C4-2B (cell line): ENCODE data around the gene ANKRD2.

Experiments
- H3K27ac ChIP-seq: fragments of 450-650 bp; 2 replicates; pipeline ENCODE4 v1.5.1; 2017
- ZFX ChIP-seq: fragments of 450-650 bp; IDR thresholded peaks from 2 replicates; pipeline ENCODE4 v1.6.1; 2017
- TF ChIP-seq, protein P1 (sequence below): fragments of 450-650 bp; conservative IDR thresholded peaks from 2 replicates; pipeline ENCODE4 v1.5.1; 2017; ENCODE audit warnings: mild to moderate bottlenecking

Gene ANKRD2

DNA sequence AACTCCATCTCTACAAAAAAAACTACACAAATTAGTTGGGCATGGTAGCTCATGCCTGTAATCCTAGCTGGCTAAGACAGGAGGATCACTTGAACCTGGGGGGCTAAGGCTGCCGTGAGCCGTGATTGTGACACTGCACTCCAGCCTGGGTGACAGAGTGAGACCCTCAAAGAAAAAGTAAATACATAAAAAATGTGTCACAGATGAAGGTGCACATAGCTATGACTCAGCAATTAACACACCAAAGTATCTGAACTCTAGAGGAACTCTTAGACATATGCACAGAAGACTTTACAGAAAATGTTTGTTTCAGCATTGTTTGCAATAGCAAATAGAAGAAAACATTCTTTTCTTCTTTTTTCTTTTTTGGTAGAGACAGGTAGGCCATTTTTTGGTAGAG is 25.2 kb downstream of the ANKRD2 start:
- H3K27ac ChIP-seq, result 0 out of 2 replicates have a peak overlapping the region, but pooled peaks have one; percentile 10
- TF ChIP-seq, protein P1, sequence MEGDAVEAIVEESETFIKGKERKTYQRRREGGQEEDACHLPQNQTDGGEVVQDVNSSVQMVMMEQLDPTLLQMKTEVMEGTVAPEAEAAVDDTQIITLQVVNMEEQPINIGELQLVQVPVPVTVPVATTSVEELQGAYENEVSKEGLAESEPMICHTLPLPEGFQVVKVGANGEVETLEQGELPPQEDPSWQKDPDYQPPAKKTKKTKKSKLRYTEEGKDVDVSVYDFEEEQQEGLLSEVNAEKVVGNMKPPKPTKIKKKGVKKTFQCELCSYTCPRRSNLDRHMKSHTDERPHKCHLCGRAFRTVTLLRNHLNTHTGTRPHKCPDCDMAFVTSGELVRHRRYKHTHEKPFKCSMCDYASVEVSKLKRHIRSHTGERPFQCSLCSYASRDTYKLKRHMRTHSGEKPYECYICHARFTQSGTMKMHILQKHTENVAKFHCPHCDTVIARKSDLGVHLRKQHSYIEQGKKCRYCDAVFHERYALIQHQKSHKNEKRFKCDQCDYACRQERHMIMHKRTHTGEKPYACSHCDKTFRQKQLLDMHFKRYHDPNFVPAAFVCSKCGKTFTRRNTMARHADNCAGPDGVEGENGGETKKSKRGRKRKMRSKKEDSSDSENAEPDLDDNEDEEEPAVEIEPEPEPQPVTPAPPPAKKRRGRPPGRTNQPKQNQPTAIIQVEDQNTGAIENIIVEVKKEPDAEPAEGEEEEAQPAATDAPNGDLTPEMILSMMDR, result no peak
- TF ChIP-seq ZFX, result no peak

DNA sequence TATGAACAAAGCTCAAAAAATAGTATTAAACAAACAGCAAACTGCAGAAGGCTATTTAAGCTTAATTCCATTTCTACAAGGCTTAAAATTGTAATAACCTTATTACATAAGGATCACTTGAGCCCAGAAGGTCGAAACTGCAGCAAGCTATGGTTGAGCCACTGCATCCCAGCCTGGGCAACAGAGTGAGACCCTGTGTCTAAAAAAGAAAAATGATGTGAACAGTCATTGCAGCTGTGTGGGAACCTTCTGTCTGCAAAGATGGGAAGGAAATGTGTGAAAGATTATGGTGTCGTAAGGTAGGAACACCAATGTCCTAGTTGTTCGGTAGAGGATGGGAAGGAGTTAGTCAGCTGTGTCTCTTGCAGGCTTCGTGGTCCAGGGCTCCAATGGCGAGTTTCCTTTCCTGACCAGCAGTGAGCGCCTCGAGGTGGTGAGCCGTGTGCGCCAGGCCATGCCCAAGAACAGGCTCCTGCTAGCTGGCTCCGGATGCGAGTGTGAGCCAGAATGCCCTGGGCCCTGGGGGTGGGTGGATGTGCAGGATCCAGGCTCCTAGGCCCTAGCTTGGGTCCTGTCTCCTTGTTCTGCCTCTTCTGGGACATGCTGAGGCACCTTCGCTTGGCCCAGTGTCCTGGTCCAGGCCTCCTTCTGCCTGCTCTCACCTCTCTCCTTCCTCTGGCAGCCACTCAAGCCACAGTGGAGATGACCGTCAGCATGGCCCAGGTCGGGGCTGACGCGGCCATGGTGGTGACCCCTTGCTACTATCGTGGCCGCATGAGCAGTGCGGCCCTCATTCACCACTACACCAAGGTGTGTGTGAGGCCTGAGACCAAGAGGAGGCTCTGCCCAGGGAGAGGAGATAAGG is 26.1 kb downstream of the ANKRD2 start:
- no peak overlapping the region for H3K27ac ChIP-seq
- TF ChIP-seq, protein P1, result no peak
- TF ChIP-seq ZFX, result no peak

DNA sequence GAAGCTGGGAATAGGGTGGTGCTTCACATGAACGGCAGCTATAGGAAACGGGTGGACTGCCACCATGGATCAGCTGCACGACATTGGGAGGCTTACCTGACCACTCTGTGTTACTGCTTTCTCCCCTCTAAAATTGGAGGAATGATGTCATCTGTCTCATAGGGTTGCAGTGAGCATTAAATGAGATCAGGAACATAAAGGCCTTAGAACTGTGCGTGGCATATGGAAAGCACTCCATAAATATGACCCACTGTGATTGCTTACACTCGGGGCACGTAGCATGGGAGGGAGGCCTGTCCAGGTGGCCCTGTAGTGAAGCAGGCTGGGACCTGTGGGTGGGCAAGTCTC is 26.7 kb downstream of the ANKRD2 start:
- TF ChIP-seq, protein P1, result no peak
- no peak for TF ChIP-seq ZFX
- no peak overlapping the region for H3K27ac ChIP-seq

DNA sequence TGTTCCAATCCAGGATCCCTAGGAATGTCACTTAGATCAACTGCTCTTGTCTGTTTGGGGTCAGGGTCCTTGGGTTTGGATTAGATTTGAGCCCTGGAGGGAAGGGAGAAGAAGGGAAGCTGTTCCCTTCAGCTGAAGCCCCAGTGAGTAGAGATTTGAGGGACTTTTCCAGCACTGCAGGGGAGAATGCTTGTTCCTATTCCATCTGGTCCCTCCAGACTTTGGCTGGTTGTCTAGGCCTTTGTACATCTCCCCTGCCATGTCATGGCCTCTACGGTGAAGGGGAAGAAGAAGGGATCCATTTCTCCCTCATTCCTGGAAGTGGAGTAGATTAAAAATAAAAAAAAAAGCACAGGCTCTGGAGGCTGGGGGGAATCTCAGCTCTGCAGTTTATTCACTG is 28.0 kb downstream of the ANKRD2 start:
- TF ChIP-seq ZFX, result no peak
- TF ChIP-seq, protein P1, result no peak

DNA sequence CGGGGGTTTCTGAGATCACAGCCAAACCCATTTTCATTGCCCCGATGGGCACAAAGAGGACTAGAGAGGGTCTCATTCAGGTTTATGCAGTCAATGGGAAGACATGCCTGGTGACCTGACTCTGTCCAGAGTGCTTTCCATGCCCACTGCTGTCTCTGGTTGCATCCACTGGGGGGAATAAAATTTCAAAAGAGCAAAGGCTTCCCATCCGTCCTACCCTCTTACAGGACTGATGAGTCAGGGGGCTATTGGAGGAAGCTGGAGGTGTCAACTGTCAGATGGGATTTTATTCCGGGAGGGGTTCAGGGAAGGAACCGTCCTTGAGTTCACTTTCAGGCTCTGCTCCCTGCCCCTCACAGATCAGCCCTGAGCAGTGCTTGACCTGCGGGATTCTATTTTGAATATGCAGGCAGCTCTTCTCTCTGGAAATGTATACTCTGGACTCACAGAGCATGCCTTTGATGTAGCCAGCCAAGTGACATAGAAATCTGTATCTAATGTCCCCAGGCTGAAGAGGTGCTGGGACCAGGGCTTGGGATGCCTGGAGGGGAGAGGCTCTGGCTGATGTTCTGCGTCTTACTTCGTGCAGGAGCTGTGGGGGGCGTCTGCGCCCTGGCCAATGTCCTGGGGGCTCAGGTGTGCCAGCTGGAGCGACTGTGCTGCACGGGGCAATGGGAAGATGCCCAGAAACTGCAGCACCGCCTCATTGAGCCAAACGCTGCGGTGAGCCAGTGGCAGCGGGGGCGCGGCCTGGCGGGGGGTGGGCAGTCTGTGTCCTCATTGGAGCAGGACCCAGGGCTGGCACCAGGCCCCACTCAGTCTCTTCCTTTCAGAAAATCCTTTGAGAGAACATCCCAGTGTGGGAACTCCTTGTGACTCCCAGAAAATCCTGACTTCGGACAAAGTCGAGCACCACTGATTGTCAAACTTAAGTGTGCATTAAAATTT is 29.0 kb downstream of the ANKRD2 start:
- no peak overlapping the region for H3K27ac ChIP-seq
- TF ChIP-seq, protein P1, result no peak
- no peak for TF ChIP-seq ZFX

More for the DNA sequence above, 28.0 kb downstream of the ANKRD2 start:
- H3K27ac ChIP-seq, result no peak overlapping the region

DNA sequence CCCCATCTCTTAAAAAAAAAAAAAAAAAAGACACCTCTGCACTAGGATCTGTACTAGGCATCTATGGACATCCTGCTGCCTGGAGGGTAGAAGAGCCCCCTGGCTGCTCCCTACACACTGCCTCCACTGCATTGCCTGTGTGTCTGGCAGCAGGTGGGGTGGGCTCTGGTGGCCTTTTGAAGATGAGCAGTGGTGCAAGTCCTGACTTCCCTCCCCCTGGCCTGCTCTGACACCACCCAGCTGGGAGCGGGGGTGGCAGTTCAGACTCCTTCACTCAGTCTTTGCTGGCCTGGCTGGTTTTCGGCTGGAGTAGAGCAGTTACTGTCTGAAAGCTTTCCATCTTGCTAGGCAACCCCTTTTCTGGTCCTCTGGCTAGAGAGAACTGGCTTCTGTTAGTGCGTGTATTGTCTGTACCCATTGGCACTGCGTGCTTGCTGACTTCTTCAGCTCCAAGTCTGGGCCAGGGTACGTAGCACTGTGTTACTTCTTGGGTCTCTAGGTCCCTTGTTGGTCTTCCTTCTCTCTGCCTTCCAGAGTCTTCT is 34.6 kb downstream of the ANKRD2 start:
- TF ChIP-seq, protein P1, result no peak
- TF ChIP-seq ZFX, result no peak
- H3K27ac ChIP-seq, result no peak overlapping the region
